Liver (tissue), 9 donors: ENCODE results near the gene CEACAM7. TPM values are rescaled to one million over a fixed set of nuclear protein-coding genes. Genes with fewer than 3 reads are reported as not detected.

Experiments used
- DNase-seq: peaks from one replicate; pipeline ENCODE4 v3.0.0-alpha.2; 2017; ENCODE audit warnings: low spot score
- H3K27ac ChIP-seq, 2 donors: one replicate each; pipeline ENCODE4 v1.7.0; 2013; ENCODE audit warnings: inconsistent platforms in 2 of 2, low read length in 2 of 2, control low read depth in 1 of 2, low read depth in 1 of 2, mild to moderate bottlenecking in 1 of 2
- H3K27me3 ChIP-seq, 4 donors: one replicate each; pipeline versions ENCODE4 v1.6.1 to v1.7.0; 2013; ENCODE audit warnings: low read length in 3 of 4, inconsistent platforms in 1 of 4, mild to moderate bottlenecking in 1 of 4, moderate library complexity in 1 of 4; ENCODE audit not compliant: control insufficient read depth in 4 of 4, insufficient read depth in 4 of 4
- H3K36me3 ChIP-seq, 4 donors: one replicate each; pipeline versions ENCODE4 v1.6.1 to v1.7.0; 2013; ENCODE audit warnings: low read length in 3 of 4, mild to moderate bottlenecking in 3 of 4, low read depth in 1 of 4, moderate library complexity in 1 of 4; ENCODE audit not compliant: control insufficient read depth in 4 of 4, insufficient read depth in 3 of 4
- H3K4me1 ChIP-seq, 4 donors: one replicate each; pipeline versions ENCODE4 v1.6.1 to v1.7.0; 2013; ENCODE audit warnings: low read length in 3 of 4, mild to moderate bottlenecking in 3 of 4, moderate library complexity in 1 of 4; ENCODE audit not compliant: control insufficient read depth in 4 of 4, insufficient read depth in 4 of 4
- H3K4me3 ChIP-seq, 3 donors: one replicate each; pipeline versions ENCODE4 v1.6.1 to v1.7.0; 2013; ENCODE audit warnings: low read length in 3 of 3, control low read depth in 1 of 3, low read depth in 1 of 3, mild to moderate bottlenecking in 1 of 3
- H3K9ac ChIP-seq, 2 donors: one replicate each; pipeline ENCODE4 v1.7.0; 2013; ENCODE audit warnings: low read length in 2 of 2, mild to moderate bottlenecking in 2 of 2, moderate library complexity in 2 of 2, control low read depth in 1 of 2, low read depth in 1 of 2
- H3K9me3 ChIP-seq, 4 donors: one replicate each; pipeline versions ENCODE4 v1.6.1 to v1.7.0; 2013; ENCODE audit warnings: low read length in 3 of 4; ENCODE audit not compliant: control insufficient read depth in 4 of 4
- ATF3 ChIP-seq: IDR thresholded peaks from 2 replicates; pipeline ENCODE4 v1.6.1; 2016; ENCODE audit warnings: antibody characterized with exemption
- CTCF ChIP-seq: fragments of 150-350 bp; IDR thresholded peaks from 2 replicates; pipeline ENCODE4 v1.5.1; 2017; ENCODE audit warnings: improper control_type of control experiment, low read depth, low read length; ENCODE audit not compliant: missing input control
- EGR1 ChIP-seq, 2 donors: IDR thresholded peaks; 2 replicates each; pipeline ENCODE4 v1.6.1; 2016 to 2018; ENCODE audit warnings: antibody characterized with exemption in 2 of 2, low read depth in 2 of 2
- FOXA1 ChIP-seq: IDR thresholded peaks from 2 replicates; pipeline ENCODE4 v1.6.1; 2016; ENCODE audit warnings: antibody characterized with exemption
- FOXA2 ChIP-seq: IDR thresholded peaks from 2 replicates; pipeline ENCODE4 v1.6.1; 2016; ENCODE audit warnings: antibody characterized with exemption
- GABPA ChIP-seq, 2 donors: IDR thresholded peaks in 1 of 2; conservative IDR thresholded peaks in 1 of 2; 2 replicates each; pipeline ENCODE4 v1.6.1; 2016; ENCODE audit warnings: antibody characterized with exemption in 2 of 2, mild to moderate bottlenecking in 1 of 2, moderate library complexity in 1 of 2
- HNF4A ChIP-seq, 2 donors: conservative IDR thresholded peaks; 2 replicates each; pipeline ENCODE4 v1.6.1; 2016; ENCODE audit warnings: antibody characterized with exemption in 2 of 2, mild to moderate bottlenecking in 2 of 2
- JUND ChIP-seq, 2 donors: IDR thresholded peaks; 2 replicates each; pipeline ENCODE4 v1.6.1; 2016; ENCODE audit warnings: antibody characterized with exemption in 2 of 2
- MAX ChIP-seq: IDR thresholded peaks from 2 replicates; pipeline ENCODE4 v1.6.1; 2016; ENCODE audit warnings: antibody characterized with exemption
- NR2F2 ChIP-seq: IDR thresholded peaks from 2 replicates; pipeline ENCODE4 v1.6.1; 2016; ENCODE audit warnings: antibody characterized with exemption
- RAD21 ChIP-seq, 2 donors: IDR thresholded peaks; 2 replicates each; pipeline ENCODE4 v1.6.1; 2016; ENCODE audit warnings: antibody characterized with exemption in 2 of 2, mild to moderate bottlenecking in 2 of 2
- RXRA ChIP-seq, 2 donors: IDR thresholded peaks; 2 replicates each; pipeline ENCODE4 v1.6.1; 2017 to 2018; ENCODE audit warnings: antibody characterized with exemption in 2 of 2, mild to moderate bottlenecking in 1 of 2
- SP1 ChIP-seq: IDR thresholded peaks from 2 replicates; pipeline ENCODE4 v1.6.1; 2018; ENCODE audit warnings: antibody characterized with exemption, mild to moderate bottlenecking
- TAF1 ChIP-seq: conservative IDR thresholded peaks from 2 replicates; pipeline ENCODE4 v1.6.1; 2016; ENCODE audit warnings: antibody characterized with exemption, mild to moderate bottlenecking
- ZBTB33 ChIP-seq: IDR thresholded peaks from 2 replicates; pipeline ENCODE4 v1.6.1; 2016; ENCODE audit warnings: antibody characterized with exemption
- WGBS: extraction: QIAGEN DNeasy Blood & Tissue Kit; methylation state at CpG from one replicate; pipeline ENCODE4 v1.1.7; 2013; 5-methylcytosine and 5-hydroxymethylcytosine counted together
- polyA plus RNA-seq, 2 donors: library from polyadenylated mRNA; stranded (reverse) in 1 of 2; unstranded in 1 of 2; fragments of 200-250 nt in 1 of 2; fragments of >200 nt in 1 of 2; fragmentation: Nextera tagmentation in 1 of 2; extraction: Ambion mirVana in 1 of 2; gene quantifications; one replicate each; pipeline versions ENCODE4 v1.2.1 to v1.2.3, GENCODE V29; 2013 to 2015
- total RNA-seq, 2 donors: library from RNA; depleted of rRNA; stranded (reverse); fragments of >200 nt; gene quantifications; one replicate each; pipeline ENCODE4 v1.2.3, GENCODE V29; 2014
- donor health status: healthy.
- donor health status: healthy.
- donor health status: healthy.
- donor health status: healthy.
- donor health status: healthy.

Gene CEACAM7
- total and polyA plus RNA-seq, 4 donors = 0.03 TPM; not detected in 3

- H3K9ac ChIP-seq = no peak overlapping the region
- H3K27me3 ChIP-seq = peaks cover 0 to 5% (median 2%) of the 10 kb centered on the region in 4 donors
- H3K27ac ChIP-seq = no peak overlapping the region
- peak; percentile 28 for DNase-seq
- H3K9me3 ChIP-seq = no peaks in the 10 kb centered on the region
- H3K4me3 ChIP-seq = no peak overlapping the region
- H3K36me3 ChIP-seq = no peaks in the 10 kb centered on the region
- WGBS = 76% methylated on average over 5 of the region's 5 CpGs
- TF ChIP-seq NR2F2 (no peak), FOXA1 (no peak), ZBTB33 (no peak), MAX (no peak), FOXA2 (no peak), RXRA (IDR thresholded peaks at IDR 0.05) (no peak), CTCF (no peak), HNF4A (conservative IDR thresholded peaks at IDR 0.05) (no peak), GABPA (IDR thresholded peaks at IDR 0.05 in 1 of 2, conservative IDR thresholded peaks at IDR 0.05 in 1 of 2) (no peak), ATF3 (no peak), RAD21 (IDR thresholded peaks at IDR 0.05) (no peak), EGR1 (IDR thresholded peaks at IDR 0.05; ENCODE audit: low read depth in 2 of 2) (no peak), TAF1 (no peak)
- H3K4me1 ChIP-seq = no peaks in the 10 kb centered on the region
These were observed 19.9 kb upstream of the CEACAM7 start for GRCh38 chr19:41707871-41708371.

- H3K36me3 ChIP-seq = no peaks in the 10 kb centered on the region
- TF ChIP-seq TAF1 (no peak), JUND (IDR thresholded peaks at IDR 0.05) (no peak), FOXA1 (no peak), HNF4A (conservative IDR thresholded peaks at IDR 0.05) (no peak), SP1 (no peak), GABPA (IDR thresholded peaks at IDR 0.05 in 1 of 2, conservative IDR thresholded peaks at IDR 0.05 in 1 of 2) (no peak)
- H3K27me3 ChIP-seq = peaks cover 0 to 5% (median 2%) of the 10 kb centered on the region in 4 donors
- H3K9me3 ChIP-seq = no peaks in the 10 kb centered on the region
- H3K4me1 ChIP-seq = no peaks in the 10 kb centered on the region
- no peak overlapping the region for H3K9ac ChIP-seq
- H3K27ac ChIP-seq = no peak overlapping the region
- no peak overlapping the region for H3K4me3 ChIP-seq
- DNase-seq = no peak
- 40% methylated on average over 5 of the region's 5 CpGs for WGBS
These were observed 19.4 kb upstream of the CEACAM7 start for GRCh38 chr19:41707502-41707812.
